Chondrocyte (in vitro differentiated cells): ENCODE results near the gene GFRA1. TPM values are rescaled to one million over a fixed set of nuclear protein-coding genes. Genes with fewer than 3 reads are reported as not detected.

Source experiments
- DNase-seq: peaks from one replicate; pipeline ENCODE4 v3.0.0; 2021; ENCODE audit warnings: mixed read lengths, low spot score
- H3K27ac Mint-ChIP-seq: one replicate; pipeline ENCODE4 v1.8.0; 2021; ENCODE audit warnings: mild to moderate bottlenecking, moderate library complexity, mixed read lengths; ENCODE audit not compliant: unreplicated experiment
- H3K27me3 Mint-ChIP-seq: 2 replicates; pipeline ENCODE4 v1.8.0; 2021; ENCODE audit warnings: low read depth, mixed read lengths
- H3K36me3 Mint-ChIP-seq: 2 replicates; pipeline ENCODE4 v1.8.0; 2021; ENCODE audit warnings: low read depth, mixed read lengths
- H3K4me1 Mint-ChIP-seq: 2 replicates; pipeline ENCODE4 v1.8.0; 2021; ENCODE audit warnings: low read depth, mild to moderate bottlenecking, mixed read lengths
- H3K4me3 Mint-ChIP-seq: one replicate; pipeline ENCODE4 v1.8.0; 2021; ENCODE audit warnings: mild to moderate bottlenecking, moderate library complexity, mixed read lengths; ENCODE audit not compliant: unreplicated experiment
- H3K9me3 Mint-ChIP-seq: 2 replicates; pipeline ENCODE4 v1.8.0; 2021; ENCODE audit warnings: low read depth, mixed read lengths
- CTCF ChIP-seq: fragments of 200-600 bp; sonication (generic); IDR thresholded peaks from 2 replicates; pipeline ENCODE4 v1.5.0; 2021; ENCODE audit warnings: antibody characterized with exemption, mild to moderate bottlenecking, moderate library complexity
- total RNA-seq: library from RNA; stranded (reverse); gene quantifications from 3 replicates; pipeline ENCODE4 v1.2.1, GENCODE V29; 2021

GFRA1 gene
- total RNA-seq, 1 donor from 2014 or later: 79.7 TPM

DNA sequence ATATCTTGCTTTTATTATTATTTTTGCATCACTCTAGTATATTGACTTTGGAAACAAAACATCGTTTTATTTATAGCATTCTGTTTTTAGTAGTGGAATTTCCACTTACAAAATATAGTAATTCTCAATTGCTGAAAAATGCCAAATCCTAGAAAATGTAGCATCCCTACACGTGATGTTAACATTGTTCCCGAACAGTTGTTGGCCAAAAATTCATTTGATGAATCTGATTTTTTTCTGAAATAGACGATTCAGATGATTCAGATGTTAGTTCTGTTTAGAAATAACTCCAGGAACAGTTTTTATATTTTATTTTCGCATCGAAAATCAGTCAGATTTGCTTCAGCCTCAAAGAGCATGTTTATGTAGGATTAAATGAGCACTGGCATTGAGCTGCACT is 122.4 kb downstream of the GFRA1 start:
- Mint-ChIP-seq H3K4me1 (peaks cover 4% of the 10 kb centered on the region), H3K9me3 (no peaks in the 10 kb centered on the region), H3K27ac (no peak overlapping the region)

DNA sequence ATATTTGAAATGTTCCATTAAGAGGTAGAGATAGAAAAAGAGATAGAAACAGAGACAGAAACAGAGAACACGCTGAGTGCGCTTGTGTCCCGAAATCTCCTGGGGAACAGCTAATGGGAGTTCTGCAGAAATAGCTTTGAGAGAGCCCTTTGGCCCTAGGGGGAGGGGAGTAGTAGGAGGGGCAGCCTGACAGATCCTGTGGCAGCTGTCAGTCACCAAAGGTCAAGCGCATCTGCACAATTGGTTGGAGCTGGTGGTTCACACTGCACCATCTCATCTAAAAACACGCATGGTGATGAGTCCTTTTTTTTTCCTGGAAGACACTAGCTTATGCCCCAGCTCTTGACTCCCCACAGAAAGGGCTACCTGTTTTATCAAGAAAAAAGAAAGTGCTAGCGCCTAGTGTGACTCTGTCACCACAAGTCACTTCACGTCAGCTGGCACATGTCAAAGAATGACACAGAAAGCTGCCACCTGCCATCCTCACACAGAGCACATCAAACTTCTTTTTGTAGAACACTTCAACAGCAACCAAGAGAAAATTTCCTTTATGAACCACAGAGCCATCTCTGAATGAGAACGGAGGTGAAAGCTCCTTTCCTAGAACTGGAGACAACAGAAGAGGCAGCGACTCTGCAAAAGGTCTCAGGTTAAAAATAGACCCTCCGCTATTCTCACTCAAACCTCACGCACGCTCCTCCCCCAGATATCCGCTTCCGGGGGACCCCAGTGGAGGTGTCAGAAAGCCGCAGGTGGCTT is 125.7 kb downstream of the GFRA1 start:
- no peaks in the 10 kb centered on the region for H3K9me3 Mint-ChIP-seq
- H3K27me3 Mint-ChIP-seq: no peaks in the 10 kb centered on the region
- H3K36me3 Mint-ChIP-seq: no peaks in the 10 kb centered on the region
- H3K4me1 Mint-ChIP-seq: peaks cover 7% of the 10 kb centered on the region
- H3K27ac Mint-ChIP-seq: no peak overlapping the region
- no peak for DNase-seq
- H3K4me3 Mint-ChIP-seq: no peak overlapping the region
- no peak for TF ChIP-seq CTCF

More for the DNA sequence above, 122.4 kb downstream of the GFRA1 start:
- Mint-ChIP-seq H3K27me3 (no peaks in the 10 kb centered on the region), H3K4me3 (no peak overlapping the region), H3K36me3 (no peaks in the 10 kb centered on the region)
- TF ChIP-seq CTCF: no peak
- DNase-seq: no peak

GRCh38 chr10:116146372-116147140 is 126.5 kb downstream of the GFRA1 start:
- DNase-seq: no peak
- H3K4me1 Mint-ChIP-seq: peaks cover 7% of the 10 kb centered on the region
- TF ChIP-seq CTCF: no peak
- no peak overlapping the region for H3K27ac Mint-ChIP-seq
- H3K36me3 Mint-ChIP-seq: no peaks in the 10 kb centered on the region
- no peaks in the 10 kb centered on the region for H3K9me3 Mint-ChIP-seq
- no peaks in the 10 kb centered on the region for H3K27me3 Mint-ChIP-seq
- H3K4me3 Mint-ChIP-seq: no peak overlapping the region

- Mint-ChIP-seq H3K4me1 (peaks cover 7% of the 10 kb centered on the region), H3K9me3 (no peaks in the 10 kb centered on the region), H3K36me3 (no peaks in the 10 kb centered on the region), H3K4me3 (no peak overlapping the region), H3K27me3 (no peaks in the 10 kb centered on the region), H3K27ac (no peak overlapping the region)
- no peak for TF ChIP-seq CTCF
- no peak for DNase-seq
These were observed 129.3 kb downstream of the GFRA1 start for GRCh38 chr10:116143673-116144222.

DNA sequence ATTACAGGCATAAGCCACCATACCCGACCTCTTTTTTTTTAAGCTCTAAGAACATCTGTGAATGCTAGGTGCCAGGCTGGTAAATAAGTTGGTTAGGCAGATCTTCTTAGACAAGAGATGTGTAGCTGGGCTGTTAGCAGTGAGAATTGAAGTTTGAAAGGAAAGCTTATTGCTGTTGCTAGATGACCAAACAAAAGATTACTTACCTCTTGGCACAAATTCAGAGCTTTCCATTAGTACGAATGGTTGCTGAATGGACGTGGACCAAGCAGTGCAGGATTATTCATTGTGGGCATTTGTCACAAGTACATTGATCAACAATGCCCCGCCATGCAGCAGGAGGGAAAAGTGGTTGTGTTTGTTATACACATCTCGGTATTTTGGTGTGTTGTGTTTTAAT is 131.2 kb downstream of the GFRA1 start:
- Mint-ChIP-seq H3K4me3 (no peak overlapping the region), H3K4me1 (peaks cover 7% of the 10 kb centered on the region), H3K27ac (no peak overlapping the region), H3K9me3 (no peaks in the 10 kb centered on the region), H3K36me3 (no peaks in the 10 kb centered on the region), H3K27me3 (no peaks in the 10 kb centered on the region)
- no peak for DNase-seq
- no peak for TF ChIP-seq CTCF
